Lower leg skin (tissue), 3 donors: Measurements from ENCODE around the gene MAGI2.

Experiments
- CTCF ChIP-seq, 3 donors: fragments of 450-650 bp; IDR thresholded peaks; one replicate each; pipeline ENCODE4 v1.5.1; 2016; ENCODE audit warnings: antibody characterized with exemption in 3 of 3, mild to moderate bottlenecking in 3 of 3, moderate library complexity in 2 of 3
- POLR2A ChIP-seq, 2 donors: fragments of 450-650 bp; IDR thresholded peaks; one replicate each; pipeline ENCODE4 v1.6.1; 2016 to 2017; ENCODE audit warnings: antibody characterized with exemption in 2 of 2, mild to moderate bottlenecking in 1 of 2, moderate library complexity in 1 of 2

- TF ChIP-seq CTCF (IDR thresholded peaks at IDR 0.05) (no peak), POLR2A (IDR thresholded peaks at IDR 0.05) (no peak)
These were observed 1474.2 kb downstream of the MAGI2 start for GRCh38 chr7:77979219-77979618.
